K562 (cell line): ENCODE measurements around the gene NXPH4. TPM values are rescaled to one million over a fixed set of nuclear protein-coding genes. Genes with fewer than 3 reads are reported as not detected.

Source experiments
- BACH1 ChIP-seq: fragments of 200-800 bp; sonication (Bioruptor generic); IDR thresholded peaks from 2 replicates; pipeline ENCODE4 v1.6.1; 2016; ENCODE audit warnings: missing genetic modification characterization, missing compliant biosample characterization
- DMBX1 ChIP-seq: fragments of 250-450 bp; sonication (Bioruptor Pico); IDR thresholded peaks from 2 replicates; pipeline ENCODE4 v1.8.0; 2022; ENCODE audit warnings: inconsistent platforms, mild to moderate bottlenecking, moderate library complexity, borderline replicate concordance
- FOXA1 ChIP-seq: fragments of 450-650 bp; IDR thresholded peaks from 2 replicates; pipeline ENCODE4 v1.6.1; 2016; ENCODE audit warnings: mild to moderate bottlenecking, borderline replicate concordance
- GABPB1 ChIP-seq: sonication (generic); formaldehyde crosslinking; IDR thresholded peaks from 2 replicates; pipeline ENCODE4 v1.8.0; 2022; ENCODE audit warnings: mild to moderate bottlenecking, missing genetic modification reagents
- HDGF ChIP-seq: fragments of 450-650 bp; IDR thresholded peaks from 2 replicates; pipeline ENCODE4 v1.6.1; 2016
- HSF4 ChIP-seq: fragments of 250-450 bp; sonication (Bioruptor Pico); IDR thresholded peaks from 2 replicates; pipeline ENCODE4 v2.1.2; 2022; ENCODE audit warnings: mild to moderate bottlenecking, moderate library complexity, borderline replicate concordance
- KDM5B ChIP-seq: fragments of 200-600 bp; sonication (generic); IDR thresholded peaks from 2 replicates; pipeline ENCODE4 v1.6.1; 2012; ENCODE audit warnings: low read depth, mild to moderate bottlenecking, moderate library complexity, low read length, control low read depth, inconsistent platforms; ENCODE audit not compliant: insufficient replicate concordance
- KLF1 ChIP-seq: fragments of 450-650 bp; IDR thresholded peaks from 2 replicates; pipeline ENCODE4 v1.6.1; 2016; ENCODE audit warnings: missing genetic modification characterization, missing compliant biosample characterization
- KLF10 ChIP-seq: fragments of 250-450 bp; sonication (Bioruptor Pico); IDR thresholded peaks from 2 replicates; pipeline ENCODE4 v1.6.1; 2021; ENCODE audit warnings: matching md5 sums
- MBD2 ChIP-seq: sonication (generic); IDR thresholded peaks from 2 replicates; pipeline ENCODE4 v1.6.1; 2016; ENCODE audit warnings: low read depth, borderline replicate concordance
- RFX1 ChIP-seq: fragments of 450-650 bp; IDR thresholded peaks from 2 replicates; pipeline ENCODE4 v1.6.1; 2016; ENCODE audit warnings: mild to moderate bottlenecking, moderate library complexity
- RFX7 ChIP-seq: fragments of 250-450 bp; sonication (Bioruptor Pico); IDR thresholded peaks from 2 replicates; pipeline ENCODE4 v1.5.1; 2021; ENCODE audit warnings: mild to moderate bottlenecking
- THRB ChIP-seq: fragments of 450-650 bp; formaldehyde crosslinking; conservative IDR thresholded peaks from 2 replicates; pipeline ENCODE4 v1.4.0; 2022; ENCODE audit warnings: mild to moderate bottlenecking, missing genetic modification characterization
- ZNF408 ChIP-seq: fragments of 250-450 bp; sonication (Bioruptor Pico); IDR thresholded peaks from 2 replicates; pipeline ENCODE4 v1.4.0; 2020; ENCODE audit warnings: low read depth, mild to moderate bottlenecking, moderate library complexity
- polyA plus RNA-seq, 8 experiments: library from polyadenylated mRNA; depleted of rRNA in 4 of 8; stranded (reverse) in 5 of 8; unstranded in 3 of 8; fragments of >200 nt; fragmentation: Nextera tagmentation in 2 of 8; fragmentation: Illumina TruSeq in 1 of 8; extraction: Ambion mirVana in 2 of 8; extraction: Trizol in 1 of 8; gene quantifications; 2 replicates each; pipeline versions ENCODE4 v1.2.1 to v1.2.3, GENCODE V29; 2011 to 2014; ENCODE audit warnings: inconsistent platforms in 1 of 8, missing spikeins in 1 of 8
- total RNA-seq, 7 experiments: library from RNA; depleted of rRNA in 6 of 7; stranded (reverse); fragments of >200 nt in 6 of 7; fragmentation: Illumina TruSeq in 2 of 7; extraction: Trizol in 2 of 7; gene quantifications; 2 replicates each; pipeline versions ENCODE4 v1.2.1 to v1.2.3, GENCODE V29; 2011 to 2021; ENCODE audit warnings: low replicate concordance in 1 of 7
- TF ChIP-seq, protein P1 (sequence below): fragments of 200-800 bp; sonication (Bioruptor generic); IDR thresholded peaks from 2 replicates; pipeline ENCODE4 v1.6.1; 2017; ENCODE audit warnings: missing genetic modification characterization, missing compliant biosample characterization

Gene NXPH4
- total and polyA plus RNA-seq, 9 of the 15 experiments (the other 6 are each of a cell fraction or from before 2014, with no cell fraction given): 0.49 to 2.7 (median 1.1) TPM; not detected in 4

DNA sequence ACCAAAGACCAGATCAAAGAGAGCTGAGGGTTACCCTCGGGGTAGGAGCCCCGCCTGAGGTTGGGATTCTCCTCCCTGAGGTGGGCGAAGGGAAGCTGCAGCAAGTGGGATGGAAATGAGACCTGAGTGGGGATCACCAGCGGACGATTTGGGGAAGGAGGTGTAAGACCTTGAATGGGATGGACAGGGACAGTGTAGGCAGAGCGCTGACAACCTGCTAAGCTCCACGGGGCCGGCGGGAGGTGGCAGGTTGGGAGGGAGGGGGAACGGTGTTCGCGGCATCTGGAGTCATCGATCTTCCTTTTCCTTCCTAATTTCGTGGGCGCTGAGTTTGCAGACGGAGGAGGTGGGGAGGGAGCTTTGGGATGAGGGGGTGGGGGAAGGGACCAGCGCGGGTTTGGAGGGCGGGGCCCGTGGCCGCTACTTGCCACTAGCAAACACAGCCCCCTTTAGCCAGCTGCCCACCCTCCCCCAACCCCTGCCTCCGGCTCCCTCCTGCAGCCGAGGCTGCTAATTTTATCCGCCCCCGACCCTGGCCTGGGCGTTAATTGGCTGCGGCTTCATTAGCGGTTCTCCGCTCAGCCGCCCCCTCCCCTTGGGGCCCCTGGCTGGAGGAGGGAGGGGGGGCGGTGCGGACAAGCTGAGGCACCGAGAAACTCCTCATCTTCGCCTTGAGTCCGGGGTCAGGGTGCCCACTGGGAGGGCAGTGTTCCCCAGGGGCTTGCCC, 10.2 kb downstream of the NXPH4 start (continued):
- TF ChIP-seq, protein P1, sequence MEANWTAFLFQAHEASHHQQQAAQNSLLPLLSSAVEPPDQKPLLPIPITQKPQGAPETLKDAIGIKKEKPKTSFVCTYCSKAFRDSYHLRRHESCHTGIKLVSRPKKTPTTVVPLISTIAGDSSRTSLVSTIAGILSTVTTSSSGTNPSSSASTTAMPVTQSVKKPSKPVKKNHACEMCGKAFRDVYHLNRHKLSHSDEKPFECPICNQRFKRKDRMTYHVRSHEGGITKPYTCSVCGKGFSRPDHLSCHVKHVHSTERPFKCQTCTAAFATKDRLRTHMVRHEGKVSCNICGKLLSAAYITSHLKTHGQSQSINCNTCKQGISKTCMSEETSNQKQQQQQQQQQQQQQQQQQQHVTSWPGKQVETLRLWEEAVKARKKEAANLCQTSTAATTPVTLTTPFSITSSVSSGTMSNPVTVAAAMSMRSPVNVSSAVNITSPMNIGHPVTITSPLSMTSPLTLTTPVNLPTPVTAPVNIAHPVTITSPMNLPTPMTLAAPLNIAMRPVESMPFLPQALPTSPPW (CRISPR knock-in tag): peak; percentile 63; the same call in 1 of the 2 replicates
- TF ChIP-seq GABPB1 (no peak), RFX7 (CRISPR knock-in tag) (no peak), KLF1 (tag) (no peak), RFX1 (no peak), DMBX1 (CRISPR knock-in tag) (no peak), THRB (CRISPR knock-in tag) (no peak), HDGF (no peak), HSF4 (CRISPR knock-in tag) (no peak), KDM5B (no peak), MBD2 (no peak), FOXA1 (no peak), ZNF408 (CRISPR knock-in tag) (no peak), KLF10 (no peak), BACH1 (tag) (no peak)
